GM18909 (cell line): ENCODE measurements around the gene AKAP13.
A peak's percentile ranks its signal among the peaks of the same experiment; 100 is the strongest.

Experiments used
- ATAC-seq: cut with Tn5 transposase; IDR thresholded peaks from one replicate; pipeline ENCODE4 v1.9.1; 2021; ENCODE audit warnings: mild to moderate bottlenecking; ENCODE audit not compliant: unreplicated experiment, poor library complexity

The AKAP13 gene

DNA sequence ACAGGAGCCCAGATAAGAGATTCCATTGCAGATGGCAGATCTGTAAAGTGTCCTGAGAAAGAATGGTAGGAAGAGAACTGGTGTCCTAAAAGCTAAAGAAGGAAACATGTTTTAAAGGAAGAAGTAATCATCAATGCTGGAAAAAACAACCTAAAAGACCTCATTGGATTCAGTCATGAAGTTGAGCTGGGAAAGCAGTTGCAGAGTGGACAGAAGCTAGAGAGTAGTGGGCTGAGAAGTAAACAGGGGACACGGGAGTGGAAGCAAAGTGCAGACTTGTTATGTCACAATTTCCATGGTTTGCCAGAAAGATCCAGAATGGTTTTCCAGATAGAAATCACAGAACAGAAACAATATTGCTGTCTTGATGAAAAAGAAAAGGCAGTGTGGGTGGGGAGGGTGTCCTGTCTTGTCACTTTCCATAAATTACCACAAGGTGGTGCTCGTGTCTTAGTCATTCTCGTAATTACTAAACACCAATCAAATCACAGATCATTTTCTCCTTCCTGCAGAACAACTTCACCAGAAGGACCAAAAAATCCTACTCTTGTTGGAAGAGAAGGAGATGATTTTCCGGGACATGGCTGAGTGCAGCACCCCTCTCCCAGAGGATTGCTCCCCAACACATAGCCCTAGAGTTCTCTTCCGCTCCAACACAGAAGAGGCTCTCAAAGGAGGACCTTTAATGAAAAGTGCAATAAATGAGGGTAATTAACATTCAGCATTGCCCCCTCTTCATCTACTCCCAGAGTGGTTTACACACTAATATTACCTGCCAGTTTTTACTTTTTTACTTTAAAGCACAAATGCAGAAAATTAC lies 349.8 kb downstream of the AKAP13 start:
- ATAC-seq = peak; percentile 72

DNA sequence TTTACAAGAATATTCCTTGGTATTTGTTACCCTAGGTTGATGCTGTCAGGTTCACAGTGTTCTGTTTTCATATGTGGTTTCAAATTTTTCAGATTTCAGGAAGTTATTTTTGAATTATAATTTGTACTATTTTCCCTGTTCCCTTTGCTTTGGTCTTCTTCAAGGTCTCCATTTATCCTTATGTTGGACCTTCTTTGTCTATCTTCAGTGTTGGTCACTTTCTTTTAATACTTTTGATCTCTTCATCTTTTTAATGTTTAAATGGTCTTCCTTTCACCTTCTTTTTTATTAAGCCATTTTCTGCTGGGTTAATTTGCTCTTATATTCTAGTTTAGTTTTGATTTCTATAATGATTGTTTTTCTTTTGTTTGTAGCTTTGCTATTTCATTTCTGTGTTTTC lies 353.0 kb downstream of the AKAP13 start:
- no peak for ATAC-seq

DNA sequence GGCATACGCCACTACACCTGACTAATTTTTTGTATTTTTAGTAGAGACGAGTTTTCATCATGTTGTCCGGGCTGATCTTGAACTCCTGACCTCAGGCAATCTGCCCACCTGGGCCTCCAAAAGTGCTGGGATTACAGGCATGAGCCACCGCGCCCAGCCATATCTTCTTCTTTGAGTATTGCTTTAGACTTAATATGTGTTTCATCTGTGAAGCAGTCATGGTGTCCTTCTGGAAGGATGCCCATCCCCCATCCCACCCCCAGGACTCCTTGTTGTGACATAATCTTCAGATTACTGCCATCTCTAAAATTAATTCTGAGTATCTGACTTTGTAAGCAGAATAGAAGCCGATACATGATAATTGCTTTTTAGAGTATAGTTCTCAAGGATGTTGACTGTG lies 356.7 kb downstream of the AKAP13 start:
- ATAC-seq = no peak

DNA sequence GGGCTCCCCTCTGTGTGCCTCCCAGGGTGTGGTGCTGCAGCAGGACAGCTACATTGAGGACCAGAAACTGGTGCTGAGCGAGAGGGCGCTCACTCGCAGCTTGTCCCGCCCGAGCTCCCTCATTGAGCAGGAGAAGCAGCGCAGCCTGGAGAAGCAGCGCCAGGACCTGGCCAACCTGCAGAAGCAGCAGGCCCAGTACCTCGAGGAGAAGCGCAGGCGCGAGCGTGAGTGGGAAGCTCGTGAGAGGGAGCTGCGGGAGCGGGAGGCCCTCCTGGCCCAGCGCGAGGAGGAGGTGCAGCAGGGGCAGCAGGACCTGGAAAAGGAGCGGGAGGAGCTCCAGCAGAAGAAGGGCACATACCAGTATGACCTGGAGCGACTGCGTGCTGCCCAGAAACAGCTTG lies 360.6 kb downstream of the AKAP13 start:
- ATAC-seq = no peak

DNA sequence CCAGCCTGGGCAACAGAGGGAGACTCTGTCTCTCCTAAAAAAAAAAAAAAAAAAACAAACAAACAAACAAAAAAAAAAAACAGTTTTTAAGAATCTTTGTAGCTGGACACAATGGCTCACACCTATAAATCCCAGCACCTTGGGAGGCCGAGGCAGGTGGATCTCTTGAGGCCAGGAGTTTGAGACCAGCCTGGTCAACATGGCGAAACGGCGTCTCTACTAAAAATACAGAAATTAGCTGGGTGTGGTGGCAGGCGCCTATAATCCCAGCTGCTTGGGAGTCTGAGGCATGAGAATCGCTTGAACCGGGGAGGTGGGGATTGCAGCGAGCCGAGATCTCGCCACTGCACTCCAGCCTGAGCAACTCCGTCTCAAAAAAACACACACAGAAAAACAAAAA lies 361.3 kb downstream of the AKAP13 start:
- no peak for ATAC-seq

DNA sequence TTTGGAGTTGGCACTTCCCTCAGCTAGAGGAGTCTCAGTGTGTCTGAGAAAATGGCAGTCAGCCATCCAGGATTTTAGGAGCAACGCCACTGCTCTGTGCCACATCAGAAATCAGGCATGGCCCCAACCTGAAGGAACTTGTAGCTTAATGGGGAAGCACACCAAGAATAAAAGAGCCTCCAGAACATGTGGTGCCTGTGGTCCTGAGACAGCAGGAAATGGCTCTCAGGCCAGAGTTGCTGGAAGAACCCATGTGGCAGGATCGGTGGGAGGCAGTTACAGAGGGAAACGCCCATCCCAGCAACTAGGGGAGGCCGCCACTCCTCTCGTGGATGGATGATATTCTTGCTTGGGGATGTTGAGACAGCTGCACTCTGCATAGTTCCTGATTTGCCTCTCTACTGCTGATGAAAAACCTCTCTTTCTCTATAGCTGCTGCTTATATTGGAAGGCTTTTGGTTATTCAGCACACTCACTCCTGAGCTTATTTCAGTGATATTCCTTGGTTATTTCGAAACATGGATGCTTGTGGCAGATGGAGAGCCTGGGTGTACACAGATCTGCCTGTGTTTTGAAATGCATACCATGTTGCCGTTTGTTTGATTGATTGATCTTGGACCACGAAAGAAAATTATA lies 361.9 kb downstream of the AKAP13 start:
- ATAC-seq = no peak

DNA sequence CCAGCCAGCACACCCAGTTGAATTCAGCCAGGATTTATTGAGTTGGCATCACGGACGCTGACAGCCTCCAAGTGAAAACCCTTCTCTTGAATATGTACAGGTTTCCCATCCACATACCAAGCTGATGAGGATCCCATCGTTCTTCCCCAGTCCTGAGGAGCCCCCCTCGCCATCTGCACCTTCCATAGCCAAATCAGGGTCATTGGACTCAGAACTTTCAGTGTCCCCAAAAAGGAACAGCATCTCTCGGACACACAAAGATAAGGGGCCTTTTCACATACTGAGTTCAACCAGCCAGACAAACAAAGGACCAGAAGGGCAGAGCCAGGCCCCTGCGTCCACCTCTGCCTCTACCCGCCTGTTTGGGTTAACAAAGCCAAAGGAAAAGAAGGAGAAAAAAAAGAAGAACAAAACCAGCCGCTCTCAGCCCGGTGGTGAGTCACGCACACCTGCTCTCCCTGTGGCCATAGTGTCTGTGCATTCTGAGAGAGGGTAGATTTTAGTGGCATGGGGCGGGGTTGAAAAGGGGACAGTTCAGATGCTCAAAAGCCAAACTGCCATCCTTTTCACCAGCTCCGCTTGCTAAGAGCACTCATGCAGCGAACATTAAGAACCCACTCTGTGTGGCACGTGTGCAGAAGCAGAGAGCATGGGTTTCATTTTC lies 363.1 kb downstream of the AKAP13 start:
- no peak for ATAC-seq

DNA sequence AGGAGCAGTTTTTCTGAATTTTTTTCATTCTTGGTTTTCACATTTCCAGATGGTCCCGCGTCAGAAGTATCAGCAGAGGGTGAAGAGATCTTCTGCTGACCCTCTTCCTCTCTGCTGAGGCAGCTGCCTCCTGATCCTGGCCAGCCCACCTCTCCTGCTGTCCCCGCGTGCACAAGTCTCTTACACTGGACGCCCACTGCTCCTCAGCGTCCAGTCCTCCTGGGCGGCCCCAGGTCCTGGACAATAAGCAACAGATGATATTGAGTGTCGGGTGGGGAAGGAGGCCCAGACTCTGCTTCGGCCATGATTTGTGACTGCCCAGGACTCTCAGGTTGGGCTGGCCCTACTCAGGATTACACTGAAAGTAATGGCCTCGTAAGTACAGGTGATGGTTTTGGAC lies 364.2 kb downstream of the AKAP13 start:
- ATAC-seq = no peak

DNA sequence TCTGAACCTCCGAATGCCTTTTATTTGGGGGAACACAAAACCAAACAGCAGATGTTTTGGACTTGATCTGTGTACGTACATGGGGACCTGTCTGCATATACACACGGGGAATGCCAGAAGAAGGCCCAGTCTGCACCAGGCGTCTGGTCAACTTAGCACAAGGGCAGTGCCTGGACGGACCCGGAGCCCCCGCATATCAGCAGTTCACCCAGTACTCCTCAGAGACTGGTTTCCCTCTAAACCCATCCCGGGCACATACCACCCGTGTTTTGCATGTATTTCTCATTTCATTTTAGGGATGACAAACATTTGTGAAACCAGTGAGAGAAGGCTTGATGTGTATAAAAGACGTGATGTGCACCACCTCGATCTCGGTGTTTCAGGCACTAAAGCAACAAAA lies 364.6 kb downstream of the AKAP13 start:
- no peak for ATAC-seq

DNA sequence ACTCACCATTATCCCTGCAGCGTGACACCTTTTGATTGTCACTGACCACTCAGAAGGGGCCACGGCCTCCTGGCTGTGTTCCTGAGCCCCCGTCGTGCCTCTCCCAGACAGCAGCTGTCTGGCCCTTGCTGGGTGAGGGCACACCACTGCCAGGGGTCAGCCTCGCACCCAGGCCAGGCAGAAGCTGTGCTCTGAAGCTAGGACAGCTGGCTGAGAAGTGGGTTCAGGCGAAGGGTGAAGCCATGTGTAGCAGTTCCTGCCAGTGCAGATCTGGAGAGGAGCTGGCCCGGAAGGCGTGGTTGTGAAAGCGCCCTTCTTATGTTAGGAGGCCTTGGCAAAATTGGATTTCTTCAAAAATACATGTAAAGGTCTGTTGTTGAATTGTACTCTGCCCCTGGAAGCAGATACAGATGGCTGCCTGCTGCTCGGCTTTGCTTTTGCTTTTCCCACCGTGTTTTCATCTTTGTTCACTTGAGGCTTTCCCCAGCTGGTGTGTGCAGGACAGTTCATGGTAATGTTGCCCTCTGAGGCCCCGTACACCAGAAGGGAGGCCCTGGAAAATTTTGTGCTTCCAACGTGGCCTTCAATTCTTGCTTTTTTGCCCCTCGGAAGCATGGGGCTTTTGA lies 365.2 kb downstream of the AKAP13 start:
- no peak for ATAC-seq

DNA sequence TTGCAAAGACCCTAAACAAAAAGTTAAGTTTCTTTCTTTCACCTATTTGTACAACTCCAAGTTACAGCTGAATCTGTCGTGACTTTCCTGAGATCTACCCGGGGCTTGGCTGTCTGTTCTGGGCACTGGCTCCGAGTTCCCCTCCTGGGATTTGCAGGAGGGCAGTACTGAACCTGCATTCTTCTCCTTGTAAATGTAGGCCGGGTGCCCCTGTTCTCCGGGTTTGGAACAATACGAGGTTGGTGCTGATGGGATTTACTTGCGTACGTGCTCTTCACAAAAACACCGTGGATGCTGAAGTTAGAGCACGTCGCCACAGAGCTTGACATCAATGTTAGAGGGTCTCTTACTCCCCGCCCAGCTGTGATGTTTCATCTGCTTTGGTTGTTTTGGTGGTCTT lies 366.2 kb downstream of the AKAP13 start:
- no peak for ATAC-seq

DNA sequence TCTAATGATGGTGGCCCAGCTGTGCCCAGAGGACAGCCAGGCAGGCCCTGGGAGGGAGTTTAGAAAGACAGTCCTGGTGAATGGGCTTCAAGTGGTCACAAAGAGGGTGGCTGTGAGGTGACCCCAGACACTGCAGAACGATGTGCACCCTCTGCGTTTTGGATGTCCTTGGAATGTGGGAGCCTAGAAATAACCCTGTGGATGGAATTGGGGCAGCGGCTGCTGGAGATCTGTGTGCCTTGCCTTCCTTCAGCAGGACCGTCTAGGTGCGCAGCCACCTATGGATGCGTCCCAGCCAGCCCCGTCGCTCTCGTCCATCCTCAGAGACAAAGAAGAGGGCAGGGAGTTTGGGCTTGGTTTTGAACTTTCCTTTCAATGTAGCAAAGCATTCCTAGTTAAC lies 367.8 kb downstream of the AKAP13 start:
- no peak for ATAC-seq

DNA sequence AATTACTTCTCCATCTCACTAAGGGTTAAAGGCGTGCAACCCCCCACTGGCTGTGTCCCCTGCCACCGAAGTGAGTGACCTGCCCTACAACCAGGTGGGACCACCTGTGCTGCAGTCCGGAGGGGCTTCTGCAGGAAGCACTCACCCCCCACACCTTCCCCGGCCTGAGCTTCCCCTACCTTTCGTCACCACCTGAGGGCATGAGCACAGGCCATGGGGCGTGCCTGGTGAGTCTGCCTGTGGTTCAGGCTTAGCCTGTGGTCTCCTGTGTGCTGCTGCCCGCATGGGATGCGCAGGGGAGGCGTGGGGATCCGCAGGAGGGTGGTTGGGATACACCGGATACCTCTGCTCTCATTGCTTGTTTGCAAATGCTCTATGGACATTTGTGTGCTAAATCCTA lies 368.3 kb downstream of the AKAP13 start:
- no peak for ATAC-seq

DNA sequence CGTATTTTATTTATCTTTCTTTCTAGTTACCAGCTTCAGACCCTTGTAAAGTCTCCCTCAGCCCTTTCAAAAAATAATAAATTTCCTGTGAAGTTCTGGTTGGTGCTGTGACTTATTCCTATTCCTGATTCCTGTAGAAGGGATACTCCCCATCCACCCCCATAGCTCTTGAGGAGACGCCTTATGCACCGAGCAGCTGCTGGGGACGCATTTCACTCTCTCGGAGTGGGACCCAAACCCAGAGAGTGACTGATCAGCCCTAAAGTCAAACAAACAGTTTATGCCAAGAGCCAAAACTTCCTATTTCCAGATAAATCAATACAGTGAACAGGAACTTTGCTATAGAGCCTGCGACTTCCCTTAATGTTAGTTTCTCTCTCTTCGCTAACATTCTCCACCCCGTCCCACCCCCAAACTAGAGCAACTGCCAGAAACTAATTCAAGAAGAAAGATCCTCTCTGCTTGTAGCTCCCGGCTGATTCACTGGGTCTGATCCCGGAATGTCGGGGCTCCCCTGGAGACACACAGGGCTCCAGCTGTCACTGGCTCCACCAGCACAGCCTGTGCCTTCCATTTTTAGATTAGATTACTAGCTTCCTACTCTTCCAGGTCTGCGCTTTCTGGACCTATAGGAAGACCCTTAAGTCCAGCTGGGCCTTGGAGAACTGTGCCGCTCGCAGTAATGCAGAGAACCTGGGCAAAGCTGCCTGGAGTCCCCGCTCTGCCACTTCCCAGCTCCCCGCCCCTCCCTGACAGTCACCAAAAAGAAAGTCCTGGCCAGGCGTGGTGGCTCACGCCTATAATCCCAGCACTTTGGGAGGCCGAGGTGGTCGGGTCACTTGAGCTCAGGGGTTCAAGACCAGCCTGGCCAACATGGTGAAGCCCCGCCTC lies 369.1 kb downstream of the AKAP13 start:
- no peak for ATAC-seq

DNA sequence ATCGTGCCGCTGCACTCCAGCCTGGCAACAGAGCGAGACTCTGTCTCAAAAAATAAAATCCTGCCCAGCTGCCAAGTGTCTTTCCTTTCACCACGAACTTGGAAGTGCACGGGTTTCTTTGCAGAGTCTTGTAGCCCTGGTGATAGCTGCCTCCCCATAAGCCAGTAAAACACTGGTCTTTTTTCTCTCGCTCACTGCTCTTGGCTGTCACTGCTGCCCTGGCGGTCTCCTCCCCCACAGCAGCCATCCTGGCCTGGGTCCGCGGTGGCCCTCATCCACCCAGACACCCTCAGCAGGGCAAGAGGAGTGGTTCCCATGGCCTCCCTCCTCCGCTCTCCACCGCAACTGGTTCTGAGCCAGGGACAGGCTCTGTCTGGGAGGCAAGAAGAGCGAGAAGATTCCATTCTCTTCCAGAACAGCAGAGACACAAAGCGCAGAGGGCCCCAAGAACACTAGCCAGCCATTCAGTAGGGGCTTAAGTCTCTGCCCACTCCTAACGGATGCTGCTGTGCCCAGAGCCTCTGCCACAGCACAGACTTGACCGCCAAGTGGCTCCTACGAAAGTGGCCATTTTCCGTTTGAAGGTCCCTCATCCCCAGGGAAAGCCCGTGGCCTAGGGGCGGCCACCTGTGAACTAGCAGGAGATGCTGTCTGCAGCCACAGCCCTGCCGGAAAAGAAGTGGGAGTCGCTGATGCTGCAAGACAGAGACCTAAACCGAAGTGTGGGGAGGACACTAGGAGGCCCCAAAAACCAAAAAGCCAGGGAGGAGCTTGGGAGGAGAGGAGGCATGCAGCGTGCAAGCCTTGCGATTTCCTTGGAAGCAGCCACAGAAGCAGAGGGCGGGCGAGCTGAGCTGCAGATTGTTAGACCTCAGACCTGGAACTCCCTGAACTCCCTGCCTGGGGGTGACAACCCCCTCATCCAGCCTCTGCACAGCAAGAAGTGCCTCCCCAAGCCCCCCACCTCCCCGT lies 370.2 kb downstream of the AKAP13 start:
- no peak for ATAC-seq

DNA sequence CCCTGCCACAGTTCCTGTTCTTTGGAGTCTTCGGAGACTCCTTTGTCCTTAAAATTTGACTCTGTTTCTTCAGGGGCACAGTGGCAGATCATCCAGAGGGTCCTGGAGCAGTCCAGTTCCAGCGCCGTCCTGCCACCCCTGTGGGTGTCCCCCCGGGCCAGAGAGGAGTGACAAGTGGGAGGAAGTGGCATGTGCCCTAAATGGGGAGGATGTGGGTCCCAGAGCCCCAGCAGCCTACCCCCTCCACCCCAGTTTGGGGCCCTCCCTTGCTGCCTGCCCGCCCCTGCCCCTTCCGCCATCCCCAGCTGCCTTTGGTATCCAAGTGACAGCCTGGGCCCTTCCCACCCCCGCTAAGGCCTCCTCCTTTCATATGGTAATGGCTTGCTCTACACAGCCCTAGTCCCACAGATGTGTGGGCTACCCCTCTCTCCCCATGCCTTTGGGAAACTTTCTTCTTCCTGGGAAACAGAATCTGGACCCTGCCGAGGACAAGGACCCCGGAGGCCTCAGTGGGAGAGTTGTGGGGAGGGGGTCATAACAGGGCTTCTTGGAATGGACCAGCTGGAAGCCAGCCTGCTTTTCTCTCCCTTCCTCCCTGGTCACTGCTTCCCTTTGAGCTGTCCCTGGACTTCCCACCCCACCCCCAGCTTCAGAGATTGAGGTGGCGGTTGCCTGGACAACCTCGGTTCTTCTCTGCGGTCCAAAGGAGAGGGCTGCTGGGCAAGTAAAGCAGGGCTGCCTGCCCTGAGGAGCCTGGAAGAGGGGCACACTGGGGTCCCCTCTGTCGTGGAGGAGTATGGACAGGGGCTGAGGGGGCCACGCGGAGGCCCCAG lies 371.1 kb downstream of the AKAP13 start:
- ATAC-seq = no peak

DNA sequence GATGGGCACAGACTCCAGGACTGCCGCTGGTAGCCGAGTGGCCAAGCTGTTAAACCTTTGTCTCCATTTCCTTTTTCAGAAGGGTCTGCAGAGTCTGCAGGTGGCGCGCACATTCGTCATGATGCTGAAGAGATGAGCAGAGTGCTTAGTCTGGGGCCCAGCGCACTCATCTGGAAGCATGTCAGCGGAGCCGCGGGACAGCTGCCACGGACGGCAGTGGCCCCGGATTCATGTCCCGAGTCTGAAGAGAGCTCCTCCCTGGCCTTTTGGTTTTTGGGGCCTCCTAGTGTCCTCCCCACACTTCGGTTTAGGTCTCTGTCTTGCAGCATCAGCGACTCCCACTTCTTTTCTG lies 371.7 kb downstream of the AKAP13 start:
- no peak for ATAC-seq

DNA sequence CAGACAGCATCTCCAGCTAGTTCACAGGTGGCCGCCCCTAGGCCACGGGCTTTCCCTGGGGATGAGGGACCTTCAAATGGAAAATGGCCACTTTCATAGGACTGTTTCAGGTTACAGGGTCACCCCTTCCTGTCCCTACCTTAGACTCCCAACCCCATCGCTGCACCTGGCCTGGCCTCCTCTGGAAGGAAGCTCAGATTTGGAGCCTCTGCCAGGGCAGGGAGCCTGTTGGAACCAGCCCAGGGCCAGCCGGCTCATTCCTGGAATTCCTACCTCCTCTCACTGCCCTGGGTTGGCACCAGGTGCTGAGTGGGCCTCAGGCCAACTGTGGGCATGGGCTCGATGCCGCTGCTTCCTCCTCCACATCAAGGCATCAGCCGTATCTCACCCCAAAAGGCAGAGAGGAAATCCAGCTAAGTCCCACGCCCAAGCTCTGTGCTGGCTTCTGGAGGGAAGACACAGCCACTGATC lies 372.1 kb downstream of the AKAP13 start:
- no peak for ATAC-seq
